ENCODE measurements around the gene LRP8.
A peak's percentile ranks its signal among the peaks of the same experiment; 100 is the strongest.

Gene LRP8

DNA sequence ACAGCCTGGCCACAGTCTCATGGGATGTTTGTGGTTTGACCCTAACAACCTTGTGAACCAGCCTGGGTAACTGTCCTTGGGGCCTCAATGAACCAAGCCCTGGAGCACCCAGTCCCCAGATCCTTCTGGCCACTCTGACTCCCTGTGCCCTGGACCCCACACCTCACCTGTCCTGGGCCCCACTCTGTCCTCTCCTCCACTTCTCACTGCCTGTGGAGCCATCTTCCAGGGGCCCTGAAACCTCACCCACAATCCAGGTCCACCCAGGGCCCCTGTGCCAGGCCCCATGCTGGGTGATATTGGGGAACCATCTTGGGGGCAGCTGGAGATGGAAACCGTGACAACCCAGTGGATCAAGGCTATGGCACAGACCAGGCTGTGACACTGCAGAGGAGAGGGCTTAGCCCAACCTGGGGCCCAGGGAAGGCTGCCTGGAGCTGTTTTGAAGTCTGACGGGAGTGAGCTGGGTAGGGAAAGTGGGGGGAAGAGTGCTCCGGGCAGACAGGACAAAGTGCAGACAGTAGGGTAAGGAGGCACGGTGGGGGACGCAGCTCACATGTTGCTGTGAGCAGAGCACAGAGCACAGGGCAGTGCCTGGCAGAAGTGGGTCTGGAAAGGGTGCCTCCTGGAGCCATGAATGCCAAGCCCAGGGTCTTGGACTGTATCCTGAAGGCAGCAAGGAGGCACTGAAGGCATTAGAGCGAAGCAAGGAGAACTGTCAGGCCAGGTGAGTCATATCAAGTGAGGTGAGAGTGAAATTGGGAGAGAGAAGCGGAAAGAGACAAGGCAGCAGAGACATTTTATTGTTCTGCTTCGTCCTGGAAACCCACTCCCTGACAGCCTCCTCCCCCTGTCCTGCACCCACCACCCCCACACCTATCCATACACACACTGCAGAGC, 12.1 kb upstream of the LRP8 start:
- FAIRE-seq: no peak

DNA sequence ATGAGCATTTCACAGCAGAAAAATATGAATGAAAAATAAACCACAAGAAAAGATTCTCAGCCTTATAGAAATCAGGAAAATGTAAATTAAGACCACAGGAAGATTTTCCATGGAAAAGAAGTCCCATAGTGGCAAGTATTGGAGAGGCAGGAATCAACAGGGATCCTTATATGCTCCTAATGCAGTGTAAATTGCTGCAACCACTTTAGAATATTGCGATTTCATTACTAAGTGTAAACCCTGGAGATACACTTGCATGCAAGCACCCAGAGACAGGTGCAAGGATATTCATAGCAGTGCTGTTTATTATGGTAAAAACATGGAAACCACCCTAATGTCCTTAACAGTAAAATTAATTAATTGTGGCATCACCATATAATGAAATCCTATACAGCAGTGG, 10.6 kb upstream of the LRP8 start:
- no peak for FAIRE-seq

DNA sequence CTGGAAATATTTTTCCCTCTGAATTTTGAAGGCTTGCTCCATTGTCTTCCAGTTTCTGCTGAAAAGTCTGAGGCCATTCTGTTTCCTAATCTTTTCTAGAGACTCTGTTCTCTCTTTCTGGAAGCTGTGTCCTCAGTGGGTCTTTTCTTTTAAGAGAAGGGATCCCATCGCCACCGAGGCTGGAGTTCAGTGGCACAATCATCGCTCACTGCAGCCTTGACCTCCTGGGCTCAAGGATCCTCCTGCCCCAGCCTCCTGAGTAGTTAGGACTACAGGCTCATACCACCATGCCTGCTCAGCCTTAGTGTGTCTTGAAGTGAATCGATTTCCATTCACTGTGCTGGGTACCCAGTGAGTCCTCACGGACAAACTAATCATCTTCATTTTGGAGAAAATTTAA, 9.6 kb upstream of the LRP8 start:
- FAIRE-seq: no peak

DNA sequence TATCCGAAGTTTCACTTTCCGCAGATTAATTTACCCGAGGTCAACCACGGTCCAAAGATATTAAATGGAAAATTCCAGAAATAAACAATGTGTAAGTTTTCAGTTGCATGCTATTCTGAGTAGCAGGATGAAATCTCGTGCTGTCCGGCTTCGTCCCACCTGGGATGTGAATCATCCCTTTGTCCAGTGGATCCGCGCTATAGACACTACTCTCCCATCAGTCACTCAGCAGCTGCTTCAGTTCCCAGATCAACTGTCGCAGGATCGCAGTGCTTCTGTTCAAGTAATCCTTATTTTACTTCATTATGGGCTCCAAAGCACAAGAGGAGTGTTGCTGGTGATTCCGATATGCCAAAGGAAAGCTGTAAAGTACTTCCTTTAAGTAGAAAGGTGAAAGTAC, 8.3 kb upstream of the LRP8 start:
- FAIRE-seq: no peak

DNA sequence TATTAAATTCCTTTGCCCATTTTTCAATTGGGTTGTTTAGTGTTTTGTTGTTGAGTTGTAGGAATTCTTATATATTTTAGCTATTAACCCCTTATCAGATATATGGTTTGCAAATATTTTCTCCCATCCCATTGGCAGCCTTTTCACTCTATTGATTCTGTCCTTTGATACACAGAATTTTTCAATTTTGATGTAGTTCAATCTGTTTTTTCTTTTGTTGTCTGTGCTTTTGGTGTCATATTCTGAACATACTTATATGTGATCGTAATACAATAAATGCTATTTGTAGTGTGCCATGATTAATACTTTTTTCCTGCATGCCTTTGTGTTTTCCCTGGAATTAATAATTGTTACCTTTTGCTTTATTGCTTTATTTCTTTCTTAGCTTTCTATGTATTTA, 7.8 kb upstream of the LRP8 start:
- no peak for FAIRE-seq

DNA sequence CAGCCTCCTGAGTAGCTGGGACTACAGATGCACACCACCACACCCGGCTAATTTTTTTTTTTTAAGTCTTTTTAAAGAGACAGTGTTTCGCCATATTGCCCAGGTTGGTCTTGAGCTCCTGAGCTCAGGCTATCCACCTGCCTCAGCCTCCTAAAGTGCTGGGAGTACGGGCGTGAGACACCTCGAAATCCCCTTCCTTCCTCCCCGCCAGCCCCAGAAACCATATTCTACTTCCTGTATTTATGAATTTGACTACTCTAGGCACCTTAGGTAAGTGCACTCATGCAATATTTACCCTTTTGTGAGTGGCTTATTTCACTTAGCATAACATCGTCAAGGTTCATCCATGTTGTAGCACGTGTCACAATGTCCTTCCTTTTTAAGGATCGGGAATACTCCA, 6.9 kb upstream of the LRP8 start:
- FAIRE-seq: no peak

DNA sequence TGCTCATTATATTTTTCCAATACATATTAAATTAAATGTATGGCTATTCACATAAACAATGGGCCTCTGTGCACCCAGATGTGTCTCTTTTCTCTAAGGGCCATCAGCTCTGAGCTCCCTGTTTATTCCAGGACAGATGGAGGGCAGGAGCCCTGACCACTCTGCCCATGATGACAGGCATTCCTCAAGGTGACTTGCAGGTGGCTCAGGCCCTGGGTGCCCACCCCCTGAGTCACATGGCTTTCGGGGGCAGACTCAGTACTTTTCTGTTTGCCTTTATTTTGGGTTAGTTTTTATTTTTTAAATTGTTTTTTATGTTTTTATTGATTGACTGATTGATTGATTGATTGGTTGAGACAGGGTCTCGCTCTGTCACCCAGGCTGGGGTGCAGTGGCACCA, 6.4 kb upstream of the LRP8 start:
- no peak for FAIRE-seq

DNA sequence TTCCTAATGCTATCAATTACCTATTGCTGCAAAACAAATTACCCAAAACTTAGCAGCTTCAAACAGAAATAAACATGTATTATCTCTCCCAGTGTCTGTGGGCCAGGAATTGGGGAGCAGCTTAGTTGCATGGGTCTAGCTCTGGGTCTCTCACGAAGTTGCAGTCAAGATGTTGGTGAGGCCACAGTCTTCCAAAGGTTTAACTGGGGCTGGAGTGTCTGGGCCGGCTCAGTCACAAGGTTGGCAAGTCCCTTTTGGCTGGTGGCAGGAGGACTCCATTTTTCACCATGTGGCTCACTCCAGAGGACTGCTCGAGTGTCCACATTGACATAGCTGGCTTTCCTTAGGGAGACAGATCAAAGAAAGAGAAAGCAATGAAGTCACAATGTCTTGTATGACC, 5.0 kb upstream of the LRP8 start:
- no peak for FAIRE-seq

DNA sequence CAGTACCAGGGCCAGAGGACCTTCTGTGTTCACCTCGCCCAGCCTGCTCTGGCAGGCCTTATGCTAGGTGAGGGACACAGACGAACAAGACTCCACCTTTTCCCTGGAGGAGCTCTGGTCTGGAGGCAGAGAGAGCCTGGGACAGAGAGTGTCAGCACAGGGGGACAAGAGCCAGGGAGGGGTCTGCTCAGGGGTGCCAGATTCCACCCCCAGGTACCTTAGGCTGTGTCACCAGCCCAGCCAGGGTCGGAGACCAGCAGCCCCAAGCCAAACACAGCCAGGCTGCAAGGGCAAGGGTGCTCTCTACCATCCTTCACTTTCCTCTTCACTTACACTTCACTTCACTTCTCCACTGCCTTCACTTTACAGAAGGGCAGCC, 4.3 kb upstream of the LRP8 start:
- FAIRE-seq: no peak

DNA sequence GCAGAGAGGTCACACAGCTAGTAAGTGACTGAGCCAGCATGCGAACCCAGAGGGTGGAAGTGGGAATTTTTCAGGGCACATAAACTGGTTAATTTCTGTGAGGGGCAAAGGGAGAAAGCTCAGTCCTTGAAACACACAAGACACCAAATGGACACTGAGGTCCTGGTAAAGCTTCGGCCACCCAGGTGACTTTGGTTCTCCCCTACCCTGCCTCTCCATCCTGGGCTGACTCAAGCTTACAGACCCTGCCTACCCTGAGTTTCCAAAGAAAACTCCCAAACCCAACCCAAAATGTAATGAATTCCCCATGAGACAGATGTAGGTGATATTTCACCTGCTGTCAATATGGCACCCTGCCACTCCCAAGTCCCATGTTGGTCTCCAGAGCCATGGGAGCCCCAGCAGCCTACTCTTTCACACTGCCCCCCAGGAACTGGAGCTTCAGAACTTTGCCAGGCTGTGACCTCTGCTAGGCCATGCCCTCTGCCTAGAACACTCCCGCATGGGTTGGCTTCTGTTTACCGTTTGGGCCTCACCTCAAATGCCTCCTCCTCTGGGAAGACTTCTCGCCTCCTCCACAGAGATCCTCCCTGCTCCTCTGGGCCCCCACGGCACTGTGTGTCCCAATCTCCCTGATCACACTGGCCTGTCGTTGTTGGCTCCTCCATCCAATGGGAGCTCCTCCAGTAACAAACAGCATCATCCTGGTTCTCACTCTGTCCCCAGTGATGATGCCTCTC, 3.7 kb upstream of the LRP8 start:
- no peak for FAIRE-seq

DNA sequence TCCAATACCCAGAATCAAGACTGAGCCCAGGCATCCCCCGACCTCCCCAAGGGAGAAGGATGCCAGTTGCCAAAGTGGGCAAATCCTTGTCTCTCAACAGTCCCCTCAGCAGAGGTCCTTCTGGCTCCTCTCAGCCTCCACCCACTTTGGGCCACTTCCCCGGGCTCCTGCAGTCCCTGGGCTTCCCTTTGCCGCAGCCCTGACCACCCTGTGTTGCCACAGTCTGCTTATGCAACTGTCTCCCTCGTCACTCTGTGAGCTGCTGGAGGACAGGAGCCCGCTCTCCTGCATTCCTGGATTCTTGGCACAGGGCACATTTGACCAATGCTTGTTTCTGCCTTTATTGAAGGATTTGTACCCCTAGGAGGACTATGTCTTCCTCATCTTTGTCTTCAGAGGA, 2.9 kb upstream of the LRP8 start:
- no peak for FAIRE-seq

DNA sequence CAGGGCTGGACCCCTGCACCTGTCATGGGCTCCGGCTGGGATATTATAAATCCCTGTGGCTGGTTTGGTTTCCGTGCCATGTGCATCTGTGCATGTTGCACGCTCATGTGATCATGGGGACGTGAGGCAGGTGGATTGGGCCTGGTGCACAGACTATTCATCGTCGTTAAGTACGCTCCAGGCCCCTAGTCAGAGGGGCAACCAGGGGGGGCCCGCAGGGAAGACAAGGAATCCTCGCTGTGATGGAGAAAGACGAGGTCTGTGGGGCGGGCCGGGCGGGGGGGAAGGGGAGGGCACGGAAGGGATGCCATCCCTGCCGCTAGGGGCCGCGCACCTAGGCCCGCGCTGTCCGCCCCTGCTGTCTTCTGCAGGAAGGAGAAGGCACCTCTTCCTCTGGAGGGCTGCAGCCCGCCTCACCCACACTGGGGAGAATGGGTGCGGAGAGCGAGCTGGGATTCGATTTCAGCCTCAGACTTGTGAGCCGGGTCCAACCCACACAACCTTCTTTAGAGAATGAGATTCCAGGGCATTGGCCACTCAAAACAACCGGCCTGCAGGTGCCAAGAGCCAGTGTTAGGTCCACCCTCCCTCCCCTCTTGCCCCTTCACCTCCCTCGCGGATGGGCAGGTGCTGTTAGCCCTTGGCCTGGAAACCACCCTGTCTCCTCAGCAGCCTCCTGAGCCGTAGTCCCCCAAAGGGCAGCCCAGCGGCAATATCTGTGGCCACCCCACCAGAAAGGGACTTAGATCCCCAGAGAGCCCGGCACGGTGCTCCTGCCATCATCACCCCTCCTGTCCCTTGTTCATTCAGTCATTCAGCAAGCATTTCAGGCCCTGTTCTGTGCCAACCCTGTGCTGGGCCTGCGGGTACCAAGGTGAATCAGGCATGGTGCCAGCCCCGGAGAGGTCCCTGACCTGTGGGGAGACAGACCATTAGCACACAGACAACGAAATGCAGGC, 950 bp upstream of the LRP8 start:
- no peak for FAIRE-seq

DNA sequence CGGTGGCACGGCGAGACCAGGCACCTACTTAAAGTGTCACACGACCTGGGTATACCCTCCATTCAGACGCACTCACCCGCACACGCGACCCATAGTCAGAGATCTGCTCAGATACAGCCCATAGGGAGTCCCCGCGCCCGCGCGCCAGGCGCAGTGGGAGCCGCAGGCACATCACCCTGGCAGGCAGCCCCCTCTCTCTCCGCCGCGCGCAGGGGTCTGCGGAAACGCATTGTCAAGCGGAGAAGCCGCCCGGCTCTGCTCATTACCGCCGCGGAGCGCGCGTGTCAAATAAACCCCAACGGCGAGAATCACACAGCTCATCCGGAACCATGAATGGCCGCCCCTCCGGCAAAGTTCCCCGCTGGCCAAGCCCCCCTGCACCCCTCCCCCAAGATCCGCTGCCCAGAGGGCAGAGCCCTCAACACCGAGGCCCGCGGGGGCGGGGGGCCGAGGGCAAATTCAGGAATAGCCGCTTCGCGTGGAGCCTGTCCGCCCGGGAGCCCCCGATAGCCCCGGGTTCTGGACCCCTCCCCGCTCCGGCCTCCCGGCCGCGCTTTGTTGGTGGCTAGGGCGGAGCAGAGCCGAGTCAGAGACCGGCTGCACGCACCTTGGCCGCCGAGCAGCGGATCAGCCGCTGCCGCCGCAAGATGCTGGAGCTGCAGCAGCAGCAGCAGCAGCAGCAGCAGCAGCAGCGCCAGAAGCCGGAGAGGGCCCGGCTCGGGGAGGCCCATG, 522 bp downstream of the LRP8 start:
- no peak for FAIRE-seq

DNA sequence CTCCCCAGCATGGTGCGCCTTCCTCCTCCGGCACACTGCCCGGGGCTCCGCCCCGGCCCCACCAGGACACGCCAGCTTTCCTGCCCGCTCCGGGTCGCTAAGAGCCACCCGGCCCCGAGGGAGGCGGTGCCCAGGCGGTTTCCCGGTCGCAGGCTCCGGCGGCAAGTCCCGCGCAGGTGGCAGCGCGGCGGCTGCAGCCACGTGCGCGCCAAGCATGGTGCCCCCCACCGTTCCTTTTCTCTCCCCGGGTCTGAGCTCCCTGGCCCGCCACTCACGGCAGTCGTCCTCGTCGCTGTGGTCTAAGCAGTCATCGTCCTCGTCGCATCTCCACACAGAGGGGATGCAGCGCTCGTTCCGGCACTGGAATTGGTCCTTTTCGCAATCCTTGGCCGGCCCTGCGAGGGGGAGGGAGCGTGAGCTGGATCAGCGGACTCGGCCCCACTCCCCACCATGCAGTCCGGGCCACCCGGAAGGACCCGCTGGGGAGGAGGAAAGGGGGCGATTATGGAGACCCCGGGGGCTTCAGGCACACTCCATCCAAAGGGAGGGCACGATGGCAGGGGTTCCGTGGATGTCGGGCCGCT, 1.2 kb downstream of the LRP8 start:
- FAIRE-seq: no peak

DNA sequence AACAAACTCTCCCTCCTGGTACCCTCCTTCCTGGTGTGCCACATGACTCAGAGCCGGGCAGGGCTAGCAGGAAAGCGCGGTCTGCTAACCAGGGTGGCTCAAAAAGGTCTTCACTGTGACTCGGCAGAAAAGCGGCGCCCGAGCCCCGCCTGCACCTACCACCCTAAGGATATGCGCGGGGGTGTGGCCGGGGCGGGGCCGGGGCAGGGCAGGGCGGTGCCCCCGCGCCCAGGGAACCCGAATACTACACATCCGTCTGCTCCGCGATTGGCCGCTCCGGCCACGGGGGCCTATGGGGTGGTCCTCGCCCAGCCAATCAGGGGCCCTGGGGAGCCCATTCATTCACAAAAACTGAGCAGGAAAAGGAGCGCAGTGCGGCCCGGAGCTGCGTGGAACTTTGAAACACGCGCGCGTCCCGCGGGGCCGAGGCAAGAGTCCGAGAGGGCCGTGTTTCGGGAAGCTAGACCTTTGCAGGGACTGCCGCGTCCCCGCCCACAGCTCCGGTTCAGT, 1.7 kb downstream of the LRP8 start:
- peak; percentile 93 for FAIRE-seq

DNA sequence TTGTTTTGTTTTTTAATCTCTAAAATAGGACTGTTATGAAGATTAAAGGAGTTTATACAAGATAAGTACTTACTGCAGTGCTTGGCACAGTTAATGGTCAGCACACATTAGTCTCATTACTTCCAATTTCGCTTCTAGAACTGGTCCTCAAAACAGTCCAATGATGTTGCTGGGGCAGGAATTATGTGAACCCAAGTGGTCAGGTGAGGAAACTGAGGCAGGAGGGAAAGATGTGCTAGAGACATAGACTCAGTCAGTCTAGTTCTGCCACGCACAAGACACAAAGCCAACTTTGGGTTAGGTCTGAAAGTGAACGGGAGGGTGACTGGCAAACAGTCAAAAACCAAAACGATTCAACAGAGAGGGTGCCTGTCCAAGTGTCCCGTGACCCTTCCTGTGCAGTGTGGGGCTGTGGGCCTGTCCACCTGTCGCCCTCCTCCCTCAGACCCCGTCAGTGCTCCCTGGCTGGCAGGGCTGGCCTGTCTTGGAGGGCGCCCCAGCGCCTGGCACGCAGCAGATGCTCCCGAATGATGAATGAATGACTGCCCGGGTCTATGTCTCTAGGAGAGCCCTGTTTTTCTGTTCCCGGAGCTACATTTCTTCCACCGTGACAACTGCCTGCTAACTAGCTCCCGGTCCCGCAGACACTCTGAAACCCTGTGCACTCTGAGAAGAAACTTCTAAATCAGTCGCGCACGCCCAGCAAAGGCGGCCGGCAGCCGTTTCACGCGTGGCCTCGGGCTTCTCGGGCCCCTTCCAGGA, 2.4 kb downstream of the LRP8 start:
- FAIRE-seq: no peak

DNA sequence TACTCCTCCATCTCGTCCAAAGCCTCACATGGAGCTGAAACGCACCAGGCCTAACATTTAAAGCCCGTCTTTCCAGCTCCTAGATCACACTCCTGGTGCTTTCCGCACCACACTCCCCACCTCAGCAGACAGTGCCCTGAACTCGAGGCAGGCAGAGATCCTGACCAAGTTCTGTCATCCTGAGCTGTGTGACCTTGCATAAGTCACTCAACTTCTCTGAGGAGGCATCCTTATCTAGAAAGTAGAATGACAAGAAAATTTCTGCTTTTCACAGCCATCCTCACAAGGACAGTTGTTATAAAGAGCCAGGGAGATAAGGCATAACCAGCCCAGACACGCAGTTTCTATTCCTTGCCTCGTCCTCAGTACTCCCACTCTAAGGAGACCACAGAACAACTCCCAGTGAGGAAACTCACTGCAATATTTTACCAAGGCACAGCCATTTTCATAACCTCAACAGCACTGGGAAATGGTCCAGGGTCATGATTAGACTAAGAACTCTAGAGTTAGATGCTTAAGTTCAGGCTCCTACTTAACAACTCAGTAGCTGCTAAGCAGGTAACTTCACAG, 3.1 kb downstream of the LRP8 start:
- no peak for FAIRE-seq

DNA sequence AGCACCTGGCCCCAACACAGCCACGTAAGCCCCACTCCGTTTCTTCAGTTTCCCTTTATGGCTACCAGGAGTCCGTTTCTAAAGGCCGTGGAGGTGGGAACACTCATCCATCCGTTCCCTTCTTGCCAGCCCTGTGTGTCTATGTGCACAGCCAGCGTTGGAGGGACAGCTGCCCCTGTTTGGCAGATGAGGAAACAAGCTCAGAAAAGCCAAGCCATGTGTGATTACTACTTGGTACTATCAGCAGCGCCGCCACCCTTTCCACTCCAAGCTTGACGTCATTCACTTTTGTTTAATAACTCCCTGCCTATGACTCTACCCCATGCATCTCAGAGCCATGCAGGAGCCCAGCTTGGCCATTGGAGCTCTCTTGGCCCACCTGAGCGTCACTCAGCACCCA, 3.5 kb downstream of the LRP8 start:
- no peak for FAIRE-seq

DNA sequence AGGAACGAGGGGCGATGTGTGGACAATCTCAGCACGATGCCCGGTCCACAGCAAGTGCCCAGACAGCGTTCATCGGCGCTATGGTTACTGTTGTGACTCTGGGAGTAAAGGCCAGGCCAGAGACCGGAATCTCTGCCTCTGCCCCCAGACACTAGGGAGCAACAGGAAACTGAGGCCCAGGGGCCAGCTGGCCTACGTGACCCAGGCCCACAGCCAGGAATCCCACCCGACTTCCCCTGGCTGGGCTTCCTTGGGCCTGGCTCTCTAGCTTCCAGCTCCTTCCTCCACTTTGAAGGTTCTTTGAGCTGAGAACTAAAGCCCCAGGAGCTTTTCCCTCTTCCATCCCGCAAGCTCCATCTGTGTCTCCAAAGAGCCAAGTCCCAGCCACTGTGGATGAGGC, 4.6 kb downstream of the LRP8 start:
- no peak for FAIRE-seq

DNA sequence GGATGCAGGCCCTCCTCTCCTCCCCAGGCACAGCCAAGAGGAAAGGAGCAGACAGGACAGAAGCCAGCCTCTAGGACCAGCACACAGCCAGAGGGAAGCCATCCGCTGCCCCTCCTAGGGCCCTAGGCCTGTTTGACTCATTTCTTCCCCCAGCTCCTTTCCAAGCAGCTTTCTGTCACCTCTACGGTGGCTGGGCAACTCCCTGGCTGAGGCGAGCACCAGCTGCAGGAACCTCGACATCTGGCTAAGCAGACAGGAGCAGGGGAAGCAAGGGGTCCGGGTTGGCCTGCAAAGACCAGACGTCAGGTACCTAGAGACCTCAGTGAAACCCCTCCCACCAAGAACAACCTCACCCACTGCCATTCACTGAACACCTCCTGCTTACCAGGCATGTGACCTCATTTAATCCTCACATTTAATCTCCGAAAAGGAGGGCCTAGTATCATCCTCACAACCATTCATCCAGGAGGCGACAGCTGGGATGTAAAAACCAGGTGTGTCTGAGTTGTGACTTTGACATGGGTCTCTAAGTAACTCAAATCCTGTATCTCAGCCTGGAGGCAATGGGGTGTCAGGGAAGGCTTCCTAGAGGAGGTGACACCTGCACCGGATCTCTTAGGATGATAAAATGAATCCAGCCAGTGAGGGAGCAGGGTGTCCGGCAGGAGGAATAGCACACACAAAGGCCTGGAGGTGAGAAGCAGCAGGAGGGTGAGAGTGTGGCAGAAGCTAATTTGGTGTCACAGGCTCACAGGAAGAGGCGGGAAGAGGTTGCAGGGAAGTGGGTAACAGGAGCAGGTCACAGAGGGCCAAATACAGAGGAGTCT, 5.9 kb downstream of the LRP8 start:
- FAIRE-seq: no peak
